OCI-LY1 (cell line): Measurements from ENCODE around the gene PCYT1B.

Experiments used
- H2AFZ ChIP-seq: fragments of 200-600 bp; sonication (generic), shearing (Covaris generic); 2 replicates; pipeline ENCODE4 v1.6.0; 2014; ENCODE audit warnings: antibody characterized with exemption, mild to moderate bottlenecking, low read length
- H3F3A ChIP-seq: fragments of 200-600 bp; sonication (generic), shearing (Covaris generic); 2 replicates; pipeline ENCODE4 v1.6.0; 2014; ENCODE audit warnings: mild to moderate bottlenecking, antibody characterized with exemption, low read length, moderate library complexity; ENCODE audit not compliant: insufficient read depth
- H3K27ac ChIP-seq: fragments of 200-600 bp; sonication (generic); 2 replicates; pipeline ENCODE4 v1.5.1; 2014; ENCODE audit warnings: low read length, mixed run types, mild to moderate bottlenecking, low read depth; ENCODE audit not compliant: poor library complexity, severe bottlenecking
- H3K27me3 ChIP-seq: fragments of 200-600 bp; sonication (generic); 2 replicates; pipeline ENCODE4 v1.6.0; 2014; ENCODE audit warnings: antibody characterized with exemption, mild to moderate bottlenecking, low read length, moderate library complexity; ENCODE audit not compliant: insufficient read depth
- H3K36me3 ChIP-seq: fragments of 200-600 bp; sonication (generic); 2 replicates; pipeline ENCODE4 v1.6.1; 2014; ENCODE audit warnings: mild to moderate bottlenecking, antibody characterized with exemption, low read length, moderate library complexity, mixed read lengths; ENCODE audit not compliant: insufficient read depth
- H3K4me1 ChIP-seq: fragments of 200-600 bp; sonication (generic); 2 replicates; pipeline ENCODE4 v1.5.1; 2014; ENCODE audit warnings: mild to moderate bottlenecking, low read length, moderate library complexity; ENCODE audit not compliant: insufficient read depth, severe bottlenecking
- H3K4me2 ChIP-seq: fragments of 200-600 bp; sonication (generic), shearing (Covaris generic); 2 replicates; pipeline ENCODE4 v1.6.1; 2014; ENCODE audit warnings: low read length
- H3K4me3 ChIP-seq: fragments of 200-600 bp; sonication (generic); 2 replicates; pipeline ENCODE4 v1.5.1; 2014; ENCODE audit warnings: low read length, low read depth, mild to moderate bottlenecking, mixed read lengths; ENCODE audit not compliant: poor library complexity, severe bottlenecking
- H3K79me2 ChIP-seq: fragments of 200-600 bp; shearing (Covaris generic); 2 replicates; pipeline ENCODE4 v1.6.1; 2016; ENCODE audit warnings: mixed run types, low read length, mixed read lengths; ENCODE audit not compliant: insufficient read depth
- H3K9ac ChIP-seq: fragments of 200-600 bp; sonication (generic), shearing (Covaris generic); 2 replicates; pipeline ENCODE4 v1.6.1; 2014; ENCODE audit warnings: mild to moderate bottlenecking, low read length, mixed read lengths
- H3K9me2 ChIP-seq: fragments of 200-600 bp; sonication (generic), shearing (Covaris generic); 2 replicates; pipeline ENCODE4 v1.6.1; 2014; ENCODE audit warnings: low read depth, mild to moderate bottlenecking, low read length, mixed read lengths
- H3K9me3 ChIP-seq: fragments of 200-600 bp; shearing (Covaris generic); 2 replicates; pipeline ENCODE4 v1.6.1; 2014; ENCODE audit warnings: low read length, mixed read lengths
- H4K20me1 ChIP-seq: fragments of 200-600 bp; sonication (generic), shearing (Covaris generic); 2 replicates; pipeline ENCODE4 v1.6.0; 2016; ENCODE audit warnings: mild to moderate bottlenecking, low read length; ENCODE audit not compliant: insufficient read depth
- CTCF ChIP-seq: fragments of 200-600 bp; sonication (generic), shearing (Covaris generic); IDR thresholded peaks from 2 replicates; pipeline ENCODE4 v1.5.1; 2017; ENCODE audit warnings: mild to moderate bottlenecking, antibody characterized with exemption, low read length, moderate library complexity, mixed read lengths
- EZH2 ChIP-seq: fragments of 200-600 bp; sonication (generic), shearing (Covaris generic); IDR thresholded peaks from 2 replicates; pipeline ENCODE4 v1.8.0; 2017; ENCODE audit warnings: borderline replicate concordance, mixed run types, mild to moderate bottlenecking, antibody characterized with exemption, low read length, moderate library complexity, mixed read lengths

The PCYT1B gene

GRCh38 chrX:24648495-24648894 lies 1.3 kb upstream of the PCYT1B start:
- Histone ChIP-seq H3K27me3 (no peaks in the 10 kb centered on the region), H3K9me2 (no peaks in the 10 kb centered on the region), H3K4me3 (no peak overlapping the region), H4K20me1 (no peaks in the 10 kb centered on the region), H3K36me3 (no peaks in the 10 kb centered on the region), H3K9ac (no peak overlapping the region), H3K27ac (no peak overlapping the region), H3F3A (no peaks in the 10 kb centered on the region), H3K79me2 (no peaks in the 10 kb centered on the region), H3K4me2 (no peak overlapping the region), H3K4me1 (peaks cover 14% of the 10 kb centered on the region), H2AFZ (no peak overlapping the region), H3K9me3 (no peaks in the 10 kb centered on the region)
- TF ChIP-seq EZH2, result no peak
- no peak for TF ChIP-seq CTCF

GRCh38 chrX:24646745-24647182 lies 383 bp downstream of the PCYT1B start:
- Histone ChIP-seq H4K20me1 (no peaks in the 10 kb centered on the region), H3K9me3 (no peaks in the 10 kb centered on the region), H2AFZ (no peak overlapping the region), H3K27me3 (no peaks in the 10 kb centered on the region), H3K36me3 (no peaks in the 10 kb centered on the region), H3K79me2 (no peaks in the 10 kb centered on the region), H3K9me2 (no peaks in the 10 kb centered on the region), H3K27ac (no peak overlapping the region), H3K4me1 (peaks cover 14% of the 10 kb centered on the region), H3K4me2 (peak overlapping the region; percentile 58; the same call in 1 of the 2 replicates), H3K4me3 (peak overlapping the region; percentile 48), H3K9ac (no peak overlapping the region), H3F3A (no peaks in the 10 kb centered on the region)
- TF ChIP-seq CTCF, result no peak
- no peak for TF ChIP-seq EZH2

- H3K79me2 ChIP-seq, result no peaks in the 10 kb centered on the region
- H3K27ac ChIP-seq, result no peak overlapping the region
- H3K9me3 ChIP-seq, result no peaks in the 10 kb centered on the region
- peaks cover 14% of the 10 kb centered on the region for H3K4me1 ChIP-seq
- no peaks in the 10 kb centered on the region for H3K36me3 ChIP-seq
- no peak for TF ChIP-seq EZH2
- TF ChIP-seq CTCF, result no peak
- H3F3A ChIP-seq, result no peaks in the 10 kb centered on the region
- H4K20me1 ChIP-seq, result no peaks in the 10 kb centered on the region
- H3K27me3 ChIP-seq, result no peaks in the 10 kb centered on the region
- H3K4me2 ChIP-seq, result no peak overlapping the region
- H3K9ac ChIP-seq, result no peak overlapping the region
- H3K9me2 ChIP-seq, result no peaks in the 10 kb centered on the region
- no peak overlapping the region for H2AFZ ChIP-seq
- no peak overlapping the region for H3K4me3 ChIP-seq
Observed at GRCh38 chrX:24646006-24646405, 1.1 kb downstream of the PCYT1B start.
